Sigmoid colon (tissue), 7 donors: Measurements from ENCODE around the gene DDN. TPM values are rescaled to one million over a fixed set of nuclear protein-coding genes. Genes with fewer than 3 reads are reported as not detected.
A peak's percentile ranks its signal among the peaks of the same experiment; 100 is the strongest.

Source experiments
- DNase-seq: peaks from one replicate; pipeline ENCODE4 v3.0.0-alpha.2; 2019
- H3K27ac ChIP-seq, 4 donors: fragments of 200-600 bp; sonication (generic); one replicate each; pipeline ENCODE4 v1.5.1; 2016 to 2019; ENCODE audit warnings: mild to moderate bottlenecking in 1 of 4
- H3K27me3 ChIP-seq, 3 donors: fragments of 200-600 bp; sonication (generic); one replicate each; pipeline ENCODE4 v1.5.1; 2019; ENCODE audit warnings: mild to moderate bottlenecking in 1 of 3
- H3K36me3 ChIP-seq, 4 donors: fragments of 200-600 bp; sonication (generic); one replicate each; pipeline ENCODE4 v1.5.1; 2016 to 2019
- H3K4me1 ChIP-seq, 4 donors: fragments of 200-600 bp; sonication (generic); one replicate each; pipeline ENCODE4 v1.5.1; 2017 to 2019
- H3K4me3 ChIP-seq, 4 donors: fragments of 200-600 bp; sonication (generic); one replicate each; pipeline ENCODE4 v1.5.1; 2017 to 2019; ENCODE audit warnings: mild to moderate bottlenecking in 2 of 4, moderate library complexity in 1 of 4
- H3K9me3 ChIP-seq, 4 donors: fragments of 200-600 bp in 3 of 4; sonication (generic) in 3 of 4; one replicate each; pipeline versions ENCODE4 v1.5.1 to v1.6.1; 2013 to 2019
- CTCF ChIP-seq, 4 experiments: fragments of 450-650 bp in 3 of 4; fragments of 200-600 bp in 1 of 4; IDR thresholded peaks; one replicate each; pipeline ENCODE4 v1.5.1; 2016 to 2019; ENCODE audit warnings: antibody characterized with exemption in 4 of 4, mild to moderate bottlenecking in 3 of 4, moderate library complexity in 2 of 4
- EP300 ChIP-seq, 4 donors: sonication (generic); formaldehyde crosslinking; IDR thresholded peaks; one replicate each; pipeline ENCODE4 v1.6.1; 2017; ENCODE audit warnings: antibody characterized with exemption in 4 of 4
- POLR2A ChIP-seq, 2 donors: fragments of 450-650 bp; IDR thresholded peaks; one replicate each; pipeline ENCODE4 v1.6.1; 2016; ENCODE audit warnings: antibody characterized with exemption in 2 of 2, mild to moderate bottlenecking in 2 of 2, moderate library complexity in 2 of 2
- POLR2AphosphoS5 ChIP-seq, 4 donors: sonication (generic); formaldehyde crosslinking; IDR thresholded peaks; one replicate each; pipeline ENCODE4 v1.6.1; 2017; ENCODE audit warnings: antibody characterized with exemption in 4 of 4
- WGBS, 2 donors: extraction: QIAGEN DNeasy Blood & Tissue Kit; methylation state at CpG; one replicate each; pipeline ENCODE4 v1.1.7; 2013; 5-methylcytosine and 5-hydroxymethylcytosine counted together
- intact Hi-C: fragments of 100-400 bp; cut with DNase I; formaldehyde crosslinking; loops from one replicate; pipeline ENCODE4 v1.15.1; 2023
- polyA plus RNA-seq, 3 donors: library from polyadenylated mRNA; stranded (reverse); fragments of 200-250 nt; gene quantifications; one replicate each; pipeline ENCODE4 v1.2.3, GENCODE V29; 2013
- total RNA-seq, 4 donors: library from RNA; depleted of rRNA; stranded (reverse); fragments of >200 nt; gene quantifications; one replicate each; pipeline ENCODE4 v1.1.0, GENCODE V29; 2016
- donor health status: healthy with polysubstance abuse.
- donor health status: Bipolar disorder and iron deficiency.
- donor health status: healthy.

Gene DDN
- total and polyA plus RNA-seq, 7 donors = 0.14 to 0.69 (median 0.60) TPM; not detected in 4

DNA sequence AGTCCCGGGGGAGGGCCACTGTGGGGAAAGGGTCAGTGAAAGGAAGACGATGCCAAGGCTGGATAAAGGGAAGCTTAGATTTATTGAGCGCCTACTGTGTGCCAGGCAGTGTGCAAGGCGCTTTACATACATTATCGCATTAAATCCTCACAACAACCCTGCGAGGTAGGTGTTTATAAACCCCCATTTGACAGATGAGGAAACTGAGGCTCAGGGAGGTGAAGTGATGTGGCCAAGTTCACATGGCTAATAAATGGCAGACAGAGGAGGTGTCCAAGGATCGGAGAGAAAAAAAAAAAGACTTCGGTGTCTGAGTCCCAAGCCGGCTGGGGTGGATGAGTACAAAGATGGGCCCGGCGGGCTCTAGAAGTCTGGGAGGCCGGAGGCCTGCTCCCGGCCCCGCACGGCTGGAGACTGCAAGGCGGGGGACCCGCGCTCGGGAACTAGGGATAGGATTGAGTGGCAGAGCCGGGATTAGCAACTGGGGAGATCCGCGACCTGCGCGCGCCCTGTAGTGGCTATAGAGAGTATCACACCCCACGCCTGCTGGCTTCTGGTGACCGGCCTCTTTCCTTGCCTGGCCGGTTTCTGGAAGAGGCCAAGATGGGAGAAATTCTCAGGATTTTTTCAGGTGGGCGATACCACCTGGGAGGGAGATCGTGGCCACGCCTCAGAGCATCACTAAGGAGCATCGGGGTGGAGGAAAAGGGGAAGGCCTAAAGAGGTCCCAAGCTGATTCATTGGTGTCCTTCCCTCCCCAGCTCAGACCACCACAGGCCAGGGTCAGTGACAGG is 3.9 kb downstream of the DDN start:
- intact Hi-C loops = no loop called here
- TF ChIP-seq CTCF (IDR thresholded peaks at IDR 0.05) (peak; percentile 40 to 90 (median 70)), POLR2A (IDR thresholded peaks at IDR 0.05) (no peak)
- peak; percentile 89 for DNase-seq
- Histone ChIP-seq H3K9me3 (no peaks in the 10 kb centered on the region), H3K4me1 (peaks cover 0 to 48% (median 46%) of the 10 kb centered on the region in 4 donors), H3K27ac (no peak overlapping the region), H3K36me3 (no peaks in the 10 kb centered on the region), H3K27me3 (peaks cover 34 to 97% (median 52%) of the 10 kb centered on the region in 3 donors), H3K4me3 (peak overlapping the region in 2 of 4 donors; percentile 23 to 36)
- 4 to 6% methylated on average over 32 of the region's 32 CpGs for WGBS, 2 donors

- H3K36me3 ChIP-seq = no peaks in the 10 kb centered on the region
- TF ChIP-seq EP300 (IDR thresholded peaks at IDR 0.05) (no peak), POLR2AphosphoS5 (IDR thresholded peaks at IDR 0.05) (no peak), CTCF (IDR thresholded peaks at IDR 0.05) (no peak), POLR2A (IDR thresholded peaks at IDR 0.05) (no peak)
- H3K27ac ChIP-seq = no peak overlapping the region
- 23 to 27% methylated on average over 32 of the region's 32 CpGs for WGBS, 2 donors
- peaks cover 0 to 40% (median 38%) of the 10 kb centered on the region in 4 donors for H3K4me1 ChIP-seq
- no peak for DNase-seq
- no peak overlapping the region for H3K4me3 ChIP-seq
- intact Hi-C loops = no loop called here
- H3K9me3 ChIP-seq = no peaks in the 10 kb centered on the region
- peaks cover 25 to 97% (median 52%) of the 10 kb centered on the region in 3 donors for H3K27me3 ChIP-seq
Measured at GRCh38 chr12:48994224-48995085, 4.7 kb downstream of the DDN start.

DNA sequence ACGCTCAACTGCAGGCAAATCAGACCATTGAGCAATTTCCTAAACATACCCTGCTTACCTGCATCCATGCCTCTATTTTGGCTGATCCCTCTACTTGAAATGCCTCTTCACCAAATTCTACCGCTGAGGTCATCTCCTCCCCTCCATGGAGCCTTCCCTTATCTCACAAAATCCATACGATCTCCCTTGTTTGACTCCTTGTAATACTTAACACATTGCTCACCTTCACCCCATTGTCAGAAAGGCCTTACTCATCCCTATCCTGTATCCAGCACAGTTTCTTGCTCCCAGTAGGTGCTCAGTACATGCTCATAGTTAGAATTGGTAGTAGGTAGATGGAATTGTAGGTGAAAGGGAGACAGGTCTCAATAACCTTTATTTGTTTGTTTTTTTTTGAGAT is 5.4 kb downstream of the DDN start:
- intact Hi-C loops = no loop called here
- no peak overlapping the region for H3K27ac ChIP-seq
- WGBS, 2 donors = 66 to 76% methylated on average over 3 of the region's 3 CpGs
- peaks cover 0 to 33% (median 32%) of the 10 kb centered on the region in 4 donors for H3K4me1 ChIP-seq
- H3K4me3 ChIP-seq = no peak overlapping the region
- H3K9me3 ChIP-seq = no peaks in the 10 kb centered on the region
- H3K36me3 ChIP-seq = no peaks in the 10 kb centered on the region
- peaks cover 27 to 97% (median 48%) of the 10 kb centered on the region in 3 donors for H3K27me3 ChIP-seq
- DNase-seq = no peak
- no peak for TF ChIP-seq CTCF (IDR thresholded peaks at IDR 0.05)
- TF ChIP-seq POLR2A (IDR thresholded peaks at IDR 0.05) = no peak
- TF ChIP-seq EP300 (IDR thresholded peaks at IDR 0.05) = no peak
- no peak for TF ChIP-seq POLR2AphosphoS5 (IDR thresholded peaks at IDR 0.05)

DNA sequence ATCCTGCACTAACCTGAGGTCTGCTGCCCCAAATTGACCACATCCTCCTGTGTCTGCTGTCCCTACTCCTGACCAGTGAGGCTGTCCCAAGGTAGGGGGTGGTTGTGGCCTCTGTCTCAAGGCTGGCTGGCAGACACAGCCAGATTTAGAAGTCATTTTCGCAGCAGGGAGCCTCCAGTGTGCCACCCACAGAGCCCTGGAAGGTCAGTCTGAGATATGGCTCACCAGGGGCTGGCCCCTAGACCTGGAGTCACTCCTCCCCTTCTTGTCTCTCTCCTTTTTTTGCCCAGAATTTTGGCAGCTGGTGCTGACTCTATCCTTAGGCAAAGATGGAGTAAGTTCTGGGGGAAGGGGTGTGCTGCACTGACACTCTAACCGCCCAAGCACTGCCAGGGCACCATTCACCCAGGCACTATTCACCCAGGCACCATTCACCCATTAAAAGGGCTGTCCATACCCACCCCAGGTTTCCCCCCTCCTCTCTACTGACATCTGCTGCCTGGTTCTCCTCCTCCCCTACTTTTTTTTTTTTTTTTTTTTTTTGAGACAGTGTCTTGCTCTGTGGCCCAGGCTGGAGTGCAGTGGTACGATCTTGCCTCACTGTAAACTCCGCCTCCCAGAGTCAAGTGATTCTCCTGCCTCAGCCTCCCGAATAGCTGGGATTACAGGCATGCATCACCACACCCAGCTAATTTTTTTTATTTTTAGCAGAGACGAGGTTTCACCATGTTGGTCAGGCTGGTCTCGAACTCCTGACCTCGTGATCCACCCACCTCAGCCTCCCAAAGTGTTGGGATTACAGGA is 7.7 kb downstream of the DDN start:
- no peak for DNase-seq
- WGBS, 2 donors = 66 to 76% methylated on average over 8 of the region's 8 CpGs
- H3K27ac ChIP-seq = no peak overlapping the region
- no peak overlapping the region for H3K4me3 ChIP-seq
- peaks cover 0 to 13% (median 11%) of the 10 kb centered on the region in 4 donors for H3K4me1 ChIP-seq
- no peaks in the 10 kb centered on the region for H3K9me3 ChIP-seq
- intact Hi-C loops = no loop called here
- TF ChIP-seq POLR2AphosphoS5 (IDR thresholded peaks at IDR 0.05) = no peak
- no peaks in the 10 kb centered on the region for H3K36me3 ChIP-seq
- peaks cover 17 to 99% (median 38%) of the 10 kb centered on the region in 3 donors for H3K27me3 ChIP-seq
